Subcutaneous abdominal adipose tissue (tissue), 5 donors: ENCODE data around the gene LRMDA.

Experiments used
- H3K27ac ChIP-seq: one replicate; pipeline ENCODE4 v1.7.0; 2013; ENCODE audit warnings: low read depth, mild to moderate bottlenecking, inconsistent platforms, low read length, moderate library complexity
- H3K27me3 ChIP-seq, 5 donors: one replicate each; pipeline ENCODE4 v1.7.0; 2013; ENCODE audit warnings: low read length in 5 of 5, inconsistent platforms in 1 of 5; ENCODE audit not compliant: control insufficient read depth in 5 of 5, insufficient read depth in 4 of 5
- H3K36me3 ChIP-seq, 5 donors: one replicate each; pipeline ENCODE4 v1.7.0; 2013; ENCODE audit warnings: low read length in 5 of 5; ENCODE audit not compliant: control insufficient read depth in 5 of 5, insufficient read depth in 5 of 5
- H3K4me1 ChIP-seq, 5 donors: one replicate each; pipeline ENCODE4 v1.7.0; 2013; ENCODE audit warnings: low read length in 5 of 5, mild to moderate bottlenecking in 3 of 5, moderate library complexity in 1 of 5; ENCODE audit not compliant: control insufficient read depth in 5 of 5, insufficient read depth in 5 of 5
- H3K4me3 ChIP-seq, 5 donors: one replicate each; pipeline ENCODE4 v1.7.0; 2013; ENCODE audit warnings: low read length in 5 of 5, low read depth in 1 of 5
- H3K9ac ChIP-seq, 5 donors: one replicate each; pipeline ENCODE4 v1.7.0; 2013; ENCODE audit warnings: low read length in 5 of 5, mild to moderate bottlenecking in 4 of 5, moderate library complexity in 3 of 5
- H3K9me3 ChIP-seq, 5 donors: one replicate each; pipeline ENCODE4 v1.7.0; 2013; ENCODE audit warnings: low read length in 5 of 5; ENCODE audit not compliant: control insufficient read depth in 5 of 5
- donor health status: healthy.
- donor health status: healthy.
- donor health status: healthy.
- donor health status: healthy.
- donor health status: healthy.

The LRMDA gene

DNA sequence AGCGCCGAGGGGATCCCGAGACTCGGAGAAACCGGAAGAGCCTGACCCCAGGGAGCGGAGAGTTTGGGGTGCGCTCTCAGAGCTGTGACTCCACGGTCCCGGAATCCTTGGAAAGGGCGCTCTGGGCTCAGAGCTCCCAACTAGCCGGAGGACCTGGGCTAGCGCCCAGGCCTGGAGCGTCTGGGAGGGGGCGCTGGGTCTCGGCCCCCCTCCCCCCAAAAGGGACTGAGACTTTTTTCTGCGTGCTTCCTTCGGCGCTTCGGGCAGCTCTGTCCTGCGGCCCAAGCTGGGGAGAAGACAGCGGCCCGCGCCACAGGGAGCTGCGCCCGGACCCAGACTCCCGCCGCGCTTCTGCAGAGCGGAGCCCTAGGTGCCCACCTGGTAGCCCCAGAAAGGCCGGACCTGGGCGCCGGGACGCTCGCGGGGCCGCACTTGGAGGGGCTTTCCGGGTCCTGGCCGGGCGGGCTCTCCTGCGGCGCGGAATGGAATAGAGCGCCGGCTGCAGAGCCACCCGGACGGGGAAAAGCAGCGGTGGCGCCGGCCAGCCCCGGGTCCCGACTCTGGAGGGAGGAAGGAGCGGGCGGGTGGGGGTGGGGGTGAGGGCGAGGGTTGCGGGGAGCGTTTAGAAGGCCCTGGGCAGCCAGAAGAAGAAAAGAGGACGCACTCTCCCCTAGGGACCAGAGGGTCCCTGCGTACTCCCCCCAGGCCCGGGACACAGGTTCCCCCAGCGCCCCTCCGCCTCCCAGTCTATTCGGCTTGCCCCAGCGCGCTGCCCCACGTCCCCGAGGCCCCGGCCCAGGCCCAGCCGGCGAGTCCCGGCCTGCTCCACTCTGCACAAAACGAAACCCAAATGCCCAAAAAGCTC lies 34.6 kb upstream of the LRMDA start:
- Histone ChIP-seq H3K36me3 (peaks cover 0 to 13% (median 6%) of the 10 kb centered on the region in 5 donors), H3K9me3 (no peaks in the 10 kb centered on the region), H3K27ac (peak overlapping the region; percentile 93), H3K27me3 (peaks cover 0 to 5% (median 0%) of the 10 kb centered on the region in 5 donors), H3K4me1 (peaks cover 0 to 45% (median 45%) of the 10 kb centered on the region in 5 donors), H3K9ac (peak overlapping the region in 4 of 5 donors; percentile 30 to 75 (median 54)), H3K4me3 (peak overlapping the region; percentile 75 to 99 (median 93))

DNA sequence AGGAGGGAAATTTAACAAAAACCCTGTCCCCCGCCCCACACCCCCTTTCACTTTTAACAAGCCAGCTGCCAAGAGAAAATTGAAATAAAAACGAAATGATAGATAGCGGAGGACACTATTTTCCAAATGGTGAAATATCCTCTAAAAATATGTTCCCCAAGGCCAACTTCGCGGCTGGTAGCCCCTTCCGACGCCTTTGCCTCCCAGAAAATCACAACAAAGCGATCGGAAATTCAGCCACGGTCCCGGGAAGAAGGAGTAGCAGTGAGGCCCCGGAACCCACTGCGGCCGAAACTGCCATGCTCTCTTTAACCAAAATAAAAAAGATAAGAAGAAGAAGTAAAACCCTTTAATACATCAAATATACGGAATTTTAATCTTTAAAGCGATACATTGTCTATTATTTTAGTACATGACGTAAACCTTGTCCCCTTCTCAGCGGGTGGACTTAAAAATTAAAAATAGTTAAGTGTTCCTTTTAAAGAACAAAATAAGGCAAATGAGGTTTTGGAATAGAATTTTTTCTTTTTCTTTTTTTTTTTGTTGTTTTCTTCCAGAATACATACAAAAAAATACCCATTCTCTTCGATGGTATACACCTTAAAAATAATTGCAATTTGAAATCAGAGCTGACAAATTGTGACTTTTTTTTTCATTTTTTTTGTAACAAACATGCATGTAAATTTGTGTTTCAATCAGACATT lies 33.8 kb upstream of the LRMDA start:
- peak overlapping the region; percentile 93 for H3K27ac ChIP-seq
- H3K36me3 ChIP-seq = peaks cover 0 to 13% (median 6%) of the 10 kb centered on the region in 5 donors
- peaks cover 0 to 48% (median 45%) of the 10 kb centered on the region in 5 donors for H3K4me1 ChIP-seq
- peak overlapping the region; percentile 75 to 99 (median 93) for H3K4me3 ChIP-seq
- no peaks in the 10 kb centered on the region for H3K9me3 ChIP-seq
- H3K27me3 ChIP-seq = peaks cover 0 to 5% (median 0%) of the 10 kb centered on the region in 5 donors
- H3K9ac ChIP-seq = peak overlapping the region in 2 of 5 donors; percentile 64 to 75

DNA sequence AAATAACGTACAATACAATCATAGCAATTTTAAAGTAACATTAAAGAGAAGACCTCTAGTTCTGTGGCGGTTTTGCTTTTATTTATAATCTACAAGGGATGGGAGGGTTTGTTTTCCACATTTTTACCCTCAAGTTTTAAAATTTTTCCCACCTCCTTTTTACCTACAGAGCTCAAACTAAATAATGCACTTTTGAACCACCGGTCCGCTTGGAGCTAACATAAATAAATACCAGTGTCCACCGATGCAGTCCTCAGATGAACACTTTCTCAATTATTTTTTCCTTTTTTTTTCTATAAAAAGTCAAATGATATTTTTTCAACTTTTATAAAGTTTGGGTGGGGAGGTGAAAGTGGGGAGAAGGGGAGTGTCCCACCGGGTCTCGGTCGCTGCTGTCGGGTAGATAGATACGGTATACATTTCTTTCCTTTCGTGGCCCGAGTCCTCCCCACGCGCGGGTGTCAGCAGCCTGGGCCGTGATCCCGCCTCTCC lies 33.2 kb upstream of the LRMDA start:
- peak overlapping the region; percentile 75 to 99 (median 93) for H3K4me3 ChIP-seq
- H3K9me3 ChIP-seq = no peaks in the 10 kb centered on the region
- peak overlapping the region; percentile 93 for H3K27ac ChIP-seq
- peaks cover 0 to 5% (median 0%) of the 10 kb centered on the region in 5 donors for H3K27me3 ChIP-seq
- peak overlapping the region in 2 of 5 donors; percentile 64 to 77 for H3K9ac ChIP-seq
- peaks cover 0 to 13% (median 6%) of the 10 kb centered on the region in 5 donors for H3K36me3 ChIP-seq
- peaks cover 0 to 54% (median 51%) of the 10 kb centered on the region in 5 donors for H3K4me1 ChIP-seq

DNA sequence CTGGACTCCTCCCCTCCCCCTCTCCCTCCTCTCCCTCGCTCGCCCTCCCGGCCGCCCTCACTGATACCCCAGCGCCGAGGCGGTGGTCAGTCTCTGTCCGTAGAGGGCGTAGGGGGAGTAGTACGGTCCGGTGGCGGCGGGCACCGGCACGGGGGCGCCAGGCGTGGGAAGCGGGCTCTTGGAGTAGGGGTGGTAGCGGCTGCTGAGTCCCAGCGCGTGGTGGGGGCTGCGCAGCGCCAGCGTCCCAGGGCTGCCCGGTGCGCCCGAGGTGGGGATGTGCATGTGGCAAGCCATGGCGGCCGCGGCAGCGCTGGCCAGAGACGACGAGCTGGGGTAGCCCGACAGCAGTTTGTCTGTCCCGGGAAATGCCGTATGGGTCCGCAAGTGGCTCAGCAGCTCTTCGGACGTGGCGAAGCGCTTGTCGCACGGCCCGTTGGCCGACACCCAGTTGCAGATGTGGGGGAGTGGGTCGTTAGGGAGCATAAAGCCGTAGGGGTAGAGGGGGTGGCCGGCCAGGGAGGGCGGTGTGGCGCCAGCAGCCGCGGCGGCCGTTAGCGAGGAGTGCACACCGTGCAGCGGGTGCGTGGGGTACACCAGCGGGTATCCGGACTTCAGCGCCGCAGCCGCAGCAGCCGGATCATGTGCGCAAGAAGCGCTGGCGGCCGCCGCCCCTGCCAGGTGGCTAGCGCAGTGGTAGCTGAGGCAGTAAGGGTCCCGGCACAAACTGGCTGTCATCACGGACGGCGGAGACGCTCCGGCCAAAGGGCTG lies 32.5 kb upstream of the LRMDA start:
- Histone ChIP-seq H3K9ac (peak overlapping the region in 4 of 5 donors; percentile 30 to 77 (median 62)), H3K36me3 (peaks cover 0 to 13% (median 6%) of the 10 kb centered on the region in 5 donors), H3K27ac (peak overlapping the region; percentile 93), H3K27me3 (peaks cover 0 to 5% (median 3%) of the 10 kb centered on the region in 5 donors), H3K4me3 (peak overlapping the region in 4 of 5 donors; percentile 89 to 99 (median 94)), H3K4me1 (peaks cover 2 to 60% (median 57%) of the 10 kb centered on the region in 5 donors), H3K9me3 (no peaks in the 10 kb centered on the region)

DNA sequence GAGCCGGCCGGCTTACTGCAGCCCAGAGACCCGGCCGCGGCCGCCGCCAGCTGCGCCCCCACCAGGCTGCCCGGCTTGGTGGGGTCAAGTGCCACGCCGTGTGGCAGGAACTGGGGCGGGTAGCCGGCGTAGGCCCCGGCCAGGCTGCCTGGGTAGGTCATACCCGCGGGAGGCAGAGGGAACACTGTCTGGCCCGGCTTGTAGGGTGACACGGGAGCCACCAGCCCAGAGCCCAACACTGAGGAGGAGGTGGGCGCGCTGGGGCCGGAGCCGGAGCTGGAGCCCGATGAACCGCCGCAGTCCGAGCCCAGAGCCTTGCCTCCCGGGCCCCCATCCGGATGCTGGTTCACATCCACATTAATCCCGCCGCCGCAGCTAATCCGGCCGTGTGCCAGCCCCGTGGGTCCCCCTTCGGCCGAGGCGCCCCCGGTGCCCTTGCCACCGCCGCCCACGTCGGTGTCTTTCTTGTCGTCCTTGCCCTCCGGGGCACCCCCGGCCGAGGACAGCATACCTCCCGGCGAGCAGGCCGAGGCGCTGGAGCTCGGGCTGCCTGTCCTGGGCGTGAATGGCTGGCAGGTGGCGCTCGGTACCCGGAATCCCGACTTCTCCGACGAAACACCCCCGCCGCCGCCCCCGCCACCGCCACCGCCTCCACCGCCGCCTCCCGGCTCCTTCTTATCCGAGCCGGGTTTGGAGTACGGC lies 31.8 kb upstream of the LRMDA start:
- H3K4me3 ChIP-seq = peak overlapping the region; percentile 89 to 99 (median 93)
- H3K9ac ChIP-seq = peak overlapping the region in 4 of 5 donors; percentile 53 to 91 (median 80)
- H3K4me1 ChIP-seq = peaks cover 2 to 67% (median 64%) of the 10 kb centered on the region in 5 donors
- H3K27me3 ChIP-seq = peaks cover 0 to 10% (median 6%) of the 10 kb centered on the region in 5 donors
- no peaks in the 10 kb centered on the region for H3K9me3 ChIP-seq
- H3K27ac ChIP-seq = peak overlapping the region; percentile 93
- peaks cover 0 to 7% (median 6%) of the 10 kb centered on the region in 5 donors for H3K36me3 ChIP-seq

DNA sequence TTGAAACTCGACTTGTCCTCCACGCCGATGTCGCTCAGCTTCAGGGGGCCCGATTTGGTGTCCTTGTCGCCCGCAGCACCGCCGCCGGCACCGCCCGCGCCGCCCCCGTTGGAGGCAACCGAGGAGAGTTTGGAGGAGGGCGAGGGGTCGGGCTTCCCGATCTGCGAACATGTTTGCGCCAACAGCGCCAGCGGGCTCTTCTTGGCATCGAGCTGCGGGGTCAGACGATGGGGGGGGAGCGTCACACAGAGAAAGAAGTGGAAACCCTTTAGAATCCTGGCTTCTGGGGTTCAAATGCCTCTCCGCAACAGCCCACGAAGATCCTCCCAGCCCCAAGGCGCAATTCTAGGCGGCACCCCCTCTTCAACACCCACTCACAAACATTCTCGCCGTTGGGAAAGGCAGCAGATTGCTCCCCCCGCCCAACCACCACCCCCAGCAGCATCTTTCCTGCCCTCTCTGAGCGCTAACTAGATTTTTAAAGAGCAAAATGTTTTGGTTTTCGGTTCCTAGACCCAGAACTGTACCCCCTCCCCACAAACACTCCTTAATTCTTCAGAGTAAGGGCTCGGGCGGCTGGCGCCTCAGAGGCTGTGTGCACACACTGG lies 31.2 kb upstream of the LRMDA start:
- peaks cover 0 to 7% (median 6%) of the 10 kb centered on the region in 5 donors for H3K36me3 ChIP-seq
- peak overlapping the region; percentile 73 to 92 (median 86) for H3K9ac ChIP-seq
- no peaks in the 10 kb centered on the region for H3K9me3 ChIP-seq
- H3K27ac ChIP-seq = peak overlapping the region; percentile 93
- peak overlapping the region; percentile 89 to 99 (median 93) for H3K4me3 ChIP-seq
- peaks cover 2 to 71% (median 63%) of the 10 kb centered on the region in 5 donors for H3K4me1 ChIP-seq
- H3K27me3 ChIP-seq = peaks cover 0 to 11% (median 6%) of the 10 kb centered on the region in 5 donors

DNA sequence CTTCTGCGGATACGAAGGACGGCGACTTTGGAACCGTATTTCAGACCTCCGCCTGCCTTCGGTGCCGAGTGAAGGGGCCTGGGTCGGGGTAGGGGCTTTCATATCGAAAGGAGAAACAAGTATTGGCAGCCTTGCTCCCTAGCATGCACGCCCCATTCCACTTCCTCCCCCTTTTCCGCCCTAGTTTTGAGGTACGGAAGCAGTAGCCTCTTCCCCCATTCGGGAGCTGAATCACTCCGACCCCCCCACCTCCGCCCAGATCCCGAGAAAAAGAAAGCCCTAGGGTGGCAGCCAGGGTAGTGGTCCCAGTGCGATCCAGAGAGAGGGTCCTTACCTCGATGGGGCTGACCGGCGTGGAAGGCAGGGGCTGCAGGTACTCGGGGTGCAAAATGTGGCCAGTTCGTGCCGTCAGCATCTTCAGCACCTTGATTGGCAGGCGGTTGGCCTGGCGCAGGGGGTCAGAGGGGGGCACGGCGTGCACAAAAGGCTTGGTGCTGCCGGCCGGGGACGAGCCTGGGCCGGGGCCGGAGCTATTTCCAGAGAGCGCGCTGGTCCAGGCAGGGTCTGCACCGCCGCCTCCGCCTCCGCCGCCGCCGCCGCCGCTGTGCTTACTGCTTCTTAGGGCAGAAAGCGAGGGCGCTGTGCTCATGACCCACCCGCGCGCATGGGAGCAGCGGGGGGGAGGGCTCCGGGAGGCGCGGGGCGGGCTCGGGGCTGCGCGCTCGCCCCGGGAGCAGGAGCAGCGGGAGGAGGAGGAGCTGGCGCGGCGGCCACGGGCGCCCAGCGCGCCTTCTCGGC lies 30.5 kb upstream of the LRMDA start:
- Histone ChIP-seq H3K4me1 (peaks cover 2 to 69% (median 56%) of the 10 kb centered on the region in 5 donors), H3K4me3 (peak overlapping the region; percentile 89 to 99 (median 93)), H3K27me3 (peaks cover 0 to 11% (median 2%) of the 10 kb centered on the region in 5 donors), H3K27ac (peak overlapping the region; percentile 93), H3K36me3 (peaks cover 0 to 7% (median 6%) of the 10 kb centered on the region in 5 donors), H3K9me3 (no peaks in the 10 kb centered on the region), H3K9ac (peak overlapping the region; percentile 73 to 92 (median 86))
